Activated T-helper 1 cell treated with Interleukin-2 at 50 U/mL for 16 hours (primary cell): Measurements from ENCODE around the gene IQCM.

Experiments used
- DNase-seq: peaks from one replicate; pipeline ENCODE4 v3.0.0-alpha.2; 2020; ENCODE audit warnings: low read depth

Gene IQCM

DNA sequence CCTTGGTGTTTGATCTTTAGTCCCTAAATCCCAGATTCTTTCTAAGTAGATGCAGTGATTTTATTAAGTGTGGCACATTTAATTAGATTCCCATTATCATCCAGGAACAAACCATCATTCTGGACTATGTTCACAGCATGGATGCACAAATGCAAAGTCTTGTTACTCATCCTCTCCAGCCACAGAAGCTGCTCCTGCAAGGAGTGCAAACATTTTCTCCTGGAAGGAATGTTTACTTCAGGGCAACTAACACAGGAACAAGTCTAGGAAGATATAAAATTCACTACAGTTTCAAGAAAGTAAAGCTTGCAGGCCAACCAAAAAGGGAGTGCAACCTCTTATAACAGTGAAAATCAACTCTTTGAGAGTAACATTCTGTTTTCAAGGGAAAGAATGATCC is 106.0 kb downstream of the IQCM start:
- DNase-seq = no peak

DNA sequence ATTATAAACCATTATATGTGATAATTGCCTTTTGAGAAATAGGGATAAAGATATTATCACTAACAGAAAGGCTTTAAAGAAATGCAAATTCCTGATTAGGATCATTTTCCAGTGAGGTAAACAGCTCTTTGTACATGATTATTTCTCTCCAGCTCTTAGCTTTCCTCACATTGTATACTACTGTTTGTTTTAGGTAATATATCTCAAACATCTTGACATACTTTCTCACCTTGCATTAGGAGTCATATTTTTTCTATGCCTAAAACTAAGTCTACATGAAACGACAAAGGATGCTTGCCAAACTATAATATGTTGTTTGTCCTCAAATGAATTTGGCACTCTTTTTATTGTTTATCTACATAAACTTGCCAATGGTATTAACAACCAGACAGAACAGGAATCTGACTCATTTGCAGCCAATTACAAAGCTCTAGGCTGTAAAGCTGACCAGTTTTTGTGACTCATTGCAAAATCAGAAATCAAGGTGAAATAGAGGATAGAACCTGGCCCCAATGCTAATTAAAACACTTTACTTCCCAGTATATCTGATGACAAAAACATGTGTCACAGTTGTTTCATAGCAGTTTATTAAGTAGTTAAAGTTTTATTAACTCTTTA is 107.0 kb downstream of the IQCM start:
- DNase-seq = no peak

DNA sequence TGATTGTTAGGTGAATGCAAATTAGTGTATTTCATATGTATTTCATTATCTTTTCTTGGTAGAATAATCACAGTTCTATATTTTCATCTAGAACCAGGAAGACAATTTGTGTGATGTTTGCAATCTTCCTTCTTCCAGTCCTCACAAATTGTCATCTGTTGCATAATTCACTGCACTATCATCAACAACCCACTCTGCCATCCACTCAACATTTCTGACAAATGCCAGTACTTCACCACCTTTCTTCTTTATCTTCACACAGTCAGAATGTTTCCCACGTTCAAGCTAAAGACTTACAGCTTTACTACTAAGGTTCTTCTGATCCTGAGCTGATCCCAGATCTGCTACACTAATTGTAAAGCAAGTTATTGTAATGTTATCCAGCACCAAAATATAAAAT is 107.8 kb downstream of the IQCM start:
- no peak for DNase-seq

DNA sequence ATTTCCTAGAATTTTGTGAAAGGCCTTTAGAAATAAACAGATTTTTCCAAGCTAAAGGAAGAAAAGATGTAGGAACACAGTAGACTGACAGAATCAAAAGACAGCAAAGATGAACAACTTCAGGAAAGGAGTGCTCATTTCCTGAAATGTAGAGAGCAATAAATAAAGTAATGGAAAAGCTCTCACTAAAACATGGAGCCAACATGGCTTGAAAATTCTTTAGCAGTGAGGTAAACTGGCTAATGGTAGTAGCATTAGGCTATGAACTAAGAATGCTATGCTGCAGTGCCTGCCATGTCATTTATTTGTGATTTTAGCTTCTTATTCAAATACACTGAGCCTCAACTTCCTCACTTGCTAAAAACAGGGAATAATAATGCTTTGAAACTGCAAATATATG is 108.7 kb downstream of the IQCM start:
- DNase-seq = no peak

DNA sequence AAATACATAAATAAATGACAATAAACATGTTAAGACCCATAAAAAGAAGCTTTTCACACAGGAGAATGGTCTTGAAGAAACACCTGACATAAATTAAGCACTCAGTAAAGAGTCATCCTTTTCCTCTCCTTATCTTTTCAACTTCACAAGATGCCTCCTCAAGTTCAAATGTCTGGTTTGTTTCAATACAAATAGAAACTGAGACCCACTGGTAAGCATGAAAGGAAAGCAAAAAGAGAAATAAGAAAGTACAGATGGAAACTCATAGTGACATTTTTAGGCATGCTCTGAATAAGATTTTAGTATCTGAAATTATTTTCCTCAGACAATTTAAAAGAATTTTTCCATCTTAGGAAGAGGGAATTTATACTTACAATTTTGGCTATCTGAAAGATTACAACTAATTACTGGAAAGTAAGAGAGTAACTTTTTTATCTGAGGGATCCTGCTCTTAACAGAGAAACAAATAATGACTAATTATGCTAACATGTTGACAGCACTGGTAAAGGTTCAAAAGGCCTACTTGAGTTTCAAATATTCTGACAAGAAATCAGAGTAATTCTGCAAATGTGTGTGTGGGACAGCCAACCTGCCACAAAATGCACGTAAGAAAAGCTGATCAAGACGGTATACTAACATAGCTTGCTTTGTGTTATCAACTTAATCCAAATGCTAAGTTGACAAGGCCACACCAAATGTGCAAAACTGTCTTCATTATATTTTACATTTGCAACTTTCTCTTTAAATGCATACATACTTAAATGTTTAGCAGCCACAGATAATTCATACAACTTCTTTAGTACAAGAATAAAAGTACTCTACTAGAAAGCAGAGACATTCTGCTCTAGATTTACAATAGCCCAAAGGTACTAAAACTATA is 113.0 kb downstream of the IQCM start:
- DNase-seq = no peak

DNA sequence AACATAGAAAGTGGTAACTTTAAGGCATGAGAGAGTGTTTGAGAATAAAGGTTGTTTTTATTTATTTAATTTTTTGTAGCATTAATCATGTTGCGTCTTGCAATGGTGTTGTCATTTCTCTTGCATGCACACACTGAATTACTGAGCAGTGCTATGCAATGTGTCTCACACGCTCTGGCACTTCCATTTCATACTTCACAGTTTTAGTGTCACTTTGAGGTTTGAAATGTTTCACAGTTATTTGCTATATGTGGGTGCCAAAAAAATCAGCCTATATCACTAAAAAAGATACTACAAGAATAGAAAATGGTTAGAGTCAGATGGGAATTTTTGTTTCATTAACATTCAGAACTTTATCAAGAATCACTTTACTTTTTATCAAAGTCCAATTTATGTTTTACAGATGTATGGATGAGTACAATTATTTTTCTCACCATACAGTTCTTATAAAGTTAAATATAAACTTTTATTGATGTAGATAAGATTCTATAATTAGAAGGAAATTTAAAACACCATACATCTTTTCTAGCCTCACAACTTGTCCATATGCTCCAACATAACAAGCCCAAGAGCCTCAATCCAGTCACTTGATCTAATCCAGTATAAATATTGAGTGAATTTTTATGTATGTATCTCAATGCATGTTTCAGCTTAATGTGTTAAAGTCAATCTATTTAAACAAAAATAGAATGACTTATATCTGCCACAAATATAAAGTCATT is 114.0 kb downstream of the IQCM start:
- no peak for DNase-seq

DNA sequence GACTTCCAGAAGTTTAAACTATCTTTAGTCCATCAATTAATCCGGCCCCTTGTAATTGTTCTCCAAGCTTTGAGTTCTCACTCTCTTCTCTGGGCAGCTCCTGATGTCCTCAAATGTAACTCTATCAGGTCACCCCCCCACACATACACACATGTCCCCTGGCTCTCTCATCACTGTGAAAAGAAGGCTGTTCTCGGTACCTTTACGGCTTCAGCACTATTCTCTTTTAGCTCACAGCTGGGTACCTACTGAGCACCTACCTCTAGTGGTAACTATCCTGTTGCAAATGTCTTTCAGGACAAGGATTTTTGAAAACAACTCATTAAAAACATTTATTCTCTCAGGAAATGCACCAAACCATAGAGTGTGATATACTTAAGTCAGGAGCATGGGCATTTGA is 115.4 kb downstream of the IQCM start:
- no peak for DNase-seq

DNA sequence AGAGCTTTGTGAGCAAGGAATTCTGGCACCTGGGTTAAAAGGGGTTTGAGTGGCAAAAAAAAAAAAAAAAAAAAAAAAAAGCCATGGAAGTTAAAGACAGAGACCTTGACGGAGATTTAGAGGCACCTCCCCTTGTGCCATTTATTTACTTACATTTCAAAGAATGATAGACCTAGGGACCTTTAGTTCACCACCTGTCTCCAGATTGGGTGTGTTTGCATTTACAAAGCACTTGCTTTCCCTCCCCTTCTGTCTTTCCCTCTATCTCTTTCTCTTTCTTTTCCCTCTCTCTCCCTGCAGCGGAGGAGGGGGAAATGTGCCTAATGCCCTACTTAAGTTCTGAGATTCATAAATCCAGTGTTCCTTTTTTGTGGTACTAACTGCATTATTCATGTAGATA is 116.0 kb downstream of the IQCM start:
- no peak for DNase-seq

DNA sequence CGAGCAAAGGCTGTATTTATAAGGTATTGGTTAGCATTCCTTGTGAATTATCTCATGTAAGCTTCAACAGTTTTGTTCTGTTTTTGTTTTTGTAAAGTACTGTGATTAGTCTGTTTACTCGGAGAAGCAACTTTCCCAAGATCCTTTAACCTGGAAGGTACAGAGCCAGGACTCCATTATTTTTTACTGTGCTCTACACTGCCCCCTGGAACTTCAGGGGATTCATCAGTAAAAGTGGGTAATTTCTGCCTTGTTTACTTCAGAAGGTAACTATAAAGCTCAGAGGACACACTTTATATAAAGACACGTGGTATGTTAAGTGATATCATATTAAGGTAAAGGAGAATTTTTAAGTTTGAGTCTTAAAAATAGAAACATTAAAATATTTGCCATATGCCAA is 124.9 kb downstream of the IQCM start:
- no peak for DNase-seq

DNA sequence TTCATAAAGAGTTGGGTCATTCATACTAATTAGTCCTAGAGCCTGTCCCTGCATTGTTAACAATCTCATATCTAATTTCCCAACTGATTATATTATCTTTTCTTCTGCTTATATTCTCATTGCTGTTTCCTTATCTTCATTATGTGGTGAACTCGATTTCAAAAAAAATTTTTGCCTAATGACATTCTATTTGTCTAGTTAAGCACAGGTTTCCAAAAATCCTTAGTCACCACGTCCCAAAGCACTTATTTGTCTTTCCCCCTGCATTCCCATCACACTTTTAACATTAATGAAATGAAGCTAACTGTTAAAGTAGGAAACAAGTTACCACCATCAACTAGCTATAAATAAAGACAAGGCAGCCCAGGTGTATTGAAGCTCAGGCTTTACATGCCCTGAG is 131.1 kb downstream of the IQCM start:
- DNase-seq = no peak

DNA sequence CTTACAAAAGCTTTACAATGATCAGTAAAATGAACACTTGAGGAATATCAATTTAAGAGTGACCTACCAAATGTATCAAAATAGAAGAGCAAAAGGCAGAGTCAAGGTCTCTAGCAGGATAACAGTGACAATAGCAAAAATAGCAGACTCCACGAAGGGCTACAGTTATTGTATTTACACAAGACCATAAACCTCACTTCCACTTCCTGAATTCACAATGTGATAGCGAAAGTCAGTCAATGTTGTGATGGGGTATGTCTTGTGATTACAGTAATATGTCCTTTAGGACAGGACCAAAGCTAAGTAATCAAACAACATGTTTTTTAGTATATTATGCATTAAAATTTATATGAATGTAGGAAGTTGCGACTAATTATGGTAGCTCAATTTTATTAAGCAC is 139.6 kb downstream of the IQCM start:
- no peak for DNase-seq

DNA sequence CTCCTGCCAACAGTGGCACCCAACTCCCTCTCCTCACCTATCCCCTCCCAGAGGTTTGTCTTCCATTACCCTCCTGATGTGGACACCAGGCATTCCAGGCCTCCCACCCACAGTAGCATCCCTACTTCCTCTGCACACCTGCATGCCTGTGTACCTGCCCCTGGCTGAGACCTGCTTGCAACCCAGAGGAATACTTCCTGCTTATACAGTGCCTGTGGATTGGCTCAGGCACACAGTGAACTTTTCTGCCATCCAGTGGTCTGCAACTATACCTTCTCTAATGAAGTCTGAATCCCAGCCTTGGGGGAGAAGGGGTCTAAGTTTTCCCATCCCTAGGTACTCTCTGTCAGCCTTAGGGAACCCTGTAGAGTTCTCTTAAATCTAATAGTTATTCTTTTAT is 169.9 kb downstream of the IQCM start:
- no peak for DNase-seq

DNA sequence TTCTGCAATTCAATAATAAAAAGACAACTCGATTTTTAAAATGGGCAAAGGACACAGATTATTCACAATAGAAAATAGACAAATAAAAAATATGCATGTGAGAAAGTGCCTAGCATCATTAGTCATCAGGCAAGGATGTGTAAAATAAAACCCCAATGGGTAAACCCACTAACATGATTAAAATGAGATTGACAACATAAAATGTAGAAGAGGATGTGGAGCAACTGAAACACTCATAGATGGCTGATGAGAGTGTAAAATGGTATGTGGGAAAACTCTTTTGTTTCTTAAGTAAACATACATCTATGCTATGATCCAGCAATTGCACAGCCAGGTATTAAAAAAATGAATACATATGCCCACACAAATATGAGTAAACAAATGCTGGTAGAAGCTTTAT is 177.6 kb downstream of the IQCM start:
- DNase-seq = no peak

DNA sequence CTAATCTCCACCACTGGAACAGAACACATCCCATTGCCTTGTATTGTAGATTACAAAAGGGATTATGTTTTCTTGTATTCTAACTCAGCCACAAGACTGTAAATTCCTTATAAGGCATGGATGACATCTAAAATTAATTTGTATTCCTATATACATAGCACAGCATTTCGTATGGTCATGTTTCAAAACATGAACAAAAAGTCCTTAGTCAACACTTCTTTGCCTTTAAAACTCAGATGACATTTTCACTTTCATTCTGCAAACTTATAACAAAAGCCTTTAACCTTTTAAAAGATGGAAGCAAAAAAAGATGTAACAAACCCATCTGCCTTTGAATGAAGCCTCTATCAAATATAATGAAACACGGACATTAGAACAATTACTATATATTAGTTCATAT is 181.3 kb downstream of the IQCM start:
- no peak for DNase-seq

DNA sequence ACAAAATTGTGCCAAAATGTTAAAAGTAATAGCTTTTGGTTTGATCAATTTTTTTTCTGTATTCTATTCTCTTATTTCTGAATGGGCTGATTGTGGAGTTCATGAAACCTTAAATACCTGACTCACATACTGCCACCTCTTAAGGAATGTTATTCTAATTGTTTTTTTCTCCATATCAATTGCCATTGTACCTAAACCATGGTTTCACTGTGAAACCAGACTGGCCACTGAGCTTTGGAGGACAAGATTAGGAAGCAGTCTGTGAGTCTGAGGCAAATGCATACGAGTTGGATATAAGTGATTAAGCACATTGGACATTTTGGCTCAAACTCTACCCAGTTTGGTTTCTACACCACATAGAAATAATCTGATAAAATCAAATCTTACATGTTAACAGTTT is 184.0 kb downstream of the IQCM start:
- no peak for DNase-seq

DNA sequence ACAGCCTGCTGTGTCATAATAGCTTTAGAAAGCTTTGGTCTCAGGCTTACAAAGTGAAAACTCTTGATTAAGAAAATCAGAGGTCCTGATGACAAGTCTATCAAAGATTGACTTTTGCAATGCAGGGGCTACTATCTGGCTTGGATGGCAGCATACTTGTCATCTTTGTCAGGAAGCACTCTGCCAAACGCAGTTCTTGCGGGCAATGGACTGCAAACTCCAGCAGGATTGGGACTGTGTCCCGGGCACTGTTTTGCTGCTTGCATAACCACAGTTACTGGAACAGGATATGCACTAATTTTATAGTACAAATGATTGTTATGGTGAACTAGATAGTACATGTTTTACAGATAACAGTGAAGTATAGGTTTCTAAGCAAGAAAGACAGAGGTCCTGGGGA is 185.6 kb downstream of the IQCM start:
- DNase-seq = no peak

DNA sequence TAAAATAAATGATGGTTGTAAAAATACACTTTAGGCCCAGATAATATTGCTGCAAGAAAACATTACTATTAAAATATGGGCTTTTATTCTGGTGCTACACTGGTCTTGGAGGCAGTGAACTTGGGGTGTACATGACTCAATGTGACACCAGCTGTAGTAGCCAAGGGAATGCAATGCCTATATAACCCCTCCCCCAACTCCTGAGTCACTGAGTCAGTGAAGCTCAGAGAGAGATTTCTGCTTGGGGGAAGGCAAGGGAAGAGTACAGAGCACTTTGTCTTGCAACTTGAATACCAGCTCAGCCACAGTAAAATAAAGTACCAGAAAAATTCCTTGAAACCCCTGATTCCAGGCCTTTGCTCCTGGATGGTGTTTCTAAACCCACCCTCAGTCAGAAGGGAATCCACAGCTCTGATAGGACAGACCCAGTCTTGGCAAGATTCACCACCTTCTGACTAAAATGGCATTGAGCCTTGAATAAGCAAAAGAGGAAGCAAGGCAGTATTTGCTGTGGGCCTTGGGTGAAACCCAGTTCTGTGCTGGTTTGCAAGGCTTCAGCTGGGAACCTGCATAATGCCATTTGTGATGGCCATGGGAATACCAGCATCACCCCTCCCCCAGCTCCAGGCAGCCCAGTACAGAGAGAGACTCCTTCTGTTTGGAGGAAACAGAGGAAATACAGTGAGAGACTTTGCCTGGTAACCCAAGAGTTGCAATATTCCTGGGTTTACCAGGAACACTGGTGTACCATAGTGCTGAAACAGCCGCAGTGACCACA is 209.9 kb downstream of the IQCM start:
- no peak for DNase-seq

DNA sequence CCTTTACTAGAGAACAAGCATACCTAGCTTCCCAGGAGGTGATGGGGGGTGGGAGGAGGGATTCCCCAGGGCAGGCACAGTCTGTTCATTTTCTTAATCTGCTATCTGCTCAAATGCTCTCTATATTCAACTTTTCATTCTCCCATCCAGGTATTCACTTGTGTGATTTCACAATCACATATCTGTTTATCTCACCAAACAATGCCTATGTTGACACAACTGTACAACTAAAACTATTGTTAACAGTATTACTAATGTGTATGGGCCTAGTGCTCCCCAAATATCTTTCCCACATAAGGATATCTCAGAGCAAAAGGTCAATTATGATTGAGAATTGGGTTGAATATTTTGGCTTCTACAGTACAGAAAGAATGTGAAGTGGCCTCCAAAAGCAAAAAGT is 210.8 kb downstream of the IQCM start:
- no peak for DNase-seq

DNA sequence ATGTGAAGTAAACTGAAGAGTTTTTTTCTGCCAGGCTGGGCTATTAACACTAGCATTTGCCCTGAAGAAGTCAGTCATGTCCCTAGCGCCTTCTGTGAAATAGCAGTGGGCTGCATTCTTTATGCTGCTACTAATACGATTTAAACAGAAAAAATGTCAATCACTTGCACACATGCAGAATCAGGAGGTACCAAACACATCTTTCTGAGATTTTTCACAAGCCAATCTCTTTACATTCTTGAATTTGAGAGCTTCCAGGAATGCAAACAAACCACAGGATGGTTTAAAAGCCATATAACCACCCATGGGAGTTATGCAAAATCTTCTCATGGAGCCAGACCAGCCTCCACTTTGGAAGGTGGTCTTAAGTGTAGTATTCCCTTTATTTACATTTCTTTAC is 220.1 kb downstream of the IQCM start:
- DNase-seq = no peak

DNA sequence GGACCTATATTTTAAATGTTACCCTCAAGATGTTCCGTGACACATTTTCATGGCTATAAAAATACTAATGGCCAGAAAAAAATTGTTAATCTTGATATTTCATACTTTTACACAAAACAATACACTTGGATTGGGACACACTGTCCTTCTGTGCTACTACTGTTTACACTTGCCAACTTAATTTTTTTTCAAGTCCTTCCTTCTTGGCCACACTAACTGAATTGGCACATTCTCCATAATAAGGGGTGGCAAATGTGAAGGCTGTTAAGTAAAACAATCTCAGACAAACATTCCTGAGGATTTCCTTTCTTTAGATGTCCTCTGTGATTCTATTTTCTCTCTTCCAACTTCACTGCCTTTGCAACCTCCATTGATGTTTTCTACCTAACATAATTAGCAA is 225.8 kb downstream of the IQCM start:
- no peak for DNase-seq

DNA sequence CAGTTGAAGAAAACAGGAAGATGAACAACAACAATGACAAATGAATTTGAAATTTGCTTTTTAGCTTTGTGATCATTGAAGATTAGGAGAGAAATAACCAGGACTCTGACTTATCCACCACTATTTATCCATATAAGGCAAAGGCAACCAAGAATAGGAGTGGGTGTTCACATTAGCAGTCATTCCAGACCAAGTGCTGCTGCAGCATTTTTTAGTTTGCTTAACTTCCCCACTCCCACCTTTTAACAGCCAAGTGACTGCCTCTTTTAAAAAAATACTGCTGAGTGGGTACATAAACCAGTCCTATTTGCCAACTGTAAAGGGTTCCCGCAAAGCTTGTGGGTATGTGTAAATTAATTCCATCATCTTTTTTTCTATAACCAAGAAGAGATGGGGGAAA is 230.9 kb downstream of the IQCM start:
- DNase-seq = no peak

DNA sequence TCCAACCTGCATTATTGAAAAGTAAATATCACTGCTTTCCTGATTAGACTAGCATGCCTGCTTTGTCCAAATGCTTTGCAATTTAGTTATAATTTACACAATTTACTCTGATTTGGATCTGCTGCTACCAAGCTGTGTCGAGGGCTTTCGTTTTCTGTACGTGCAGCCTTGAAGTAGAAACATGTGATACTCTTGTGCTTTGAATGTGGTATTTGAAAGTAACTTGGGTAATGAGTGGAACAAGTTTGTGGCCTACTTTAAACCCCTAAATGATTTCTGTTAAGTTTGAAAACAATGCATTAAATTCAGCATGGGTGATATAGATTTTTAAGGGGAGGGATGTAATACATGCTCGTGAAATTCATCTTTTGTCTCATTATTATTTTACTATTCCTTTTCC is 240.7 kb downstream of the IQCM start:
- no peak for DNase-seq

DNA sequence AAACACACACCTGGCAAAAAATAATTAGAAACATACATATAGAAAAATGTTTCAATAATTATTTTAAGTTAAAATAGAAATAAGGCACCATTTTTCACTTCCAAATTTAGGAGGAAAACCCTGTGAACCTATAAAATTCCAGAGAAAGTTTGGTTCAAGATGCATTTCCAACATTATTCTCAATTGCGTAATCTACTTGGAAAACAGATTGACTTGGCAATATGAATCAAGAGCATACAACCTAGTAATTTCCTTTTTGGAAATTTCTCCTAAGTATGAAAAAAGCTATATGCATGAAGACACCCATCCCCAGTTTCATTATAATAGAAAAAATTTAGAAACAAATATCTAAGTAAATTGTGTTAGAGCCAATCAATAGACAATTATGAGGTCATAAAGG is 242.9 kb downstream of the IQCM start:
- no peak for DNase-seq
